PFSK-1 (cell line): ENCODE measurements around the gene HSD17B12.

Source experiments
- FOXP2 ChIP-seq: optimal IDR thresholded peaks from 2 replicates; pipeline ENCODE3; 2011; ENCODE audit warnings: borderline replicate concordance, control low read depth, inconsistent platforms; ENCODE audit not compliant: insufficient read depth; ENCODE audit errors: extremely low read length, extremely low read depth
- POLR2AphosphoS5 ChIP-seq: IDR thresholded peaks from 2 replicates; pipeline ENCODE4 v1.6.1; 2012; ENCODE audit warnings: low read depth, mild to moderate bottlenecking, control low read depth, low read length, moderate library complexity
- REST ChIP-seq, 2 experiments: IDR thresholded peaks; 2 replicates each; pipeline versions ENCODE4 v1.6.1 to v1.8.0; 2011 to 2012; ENCODE audit warnings: low read depth in 2 of 2, low read length in 2 of 2, control low read depth in 1 of 2, inconsistent platforms in 1 of 2, mild to moderate bottlenecking in 1 of 2, moderate library complexity in 1 of 2; ENCODE audit not compliant: insufficient read depth in 1 of 2
- SIN3A ChIP-seq: IDR thresholded peaks from 2 replicates; pipeline ENCODE4 v1.6.1; 2012; ENCODE audit warnings: mild to moderate bottlenecking, low read length, moderate library complexity, borderline replicate concordance; ENCODE audit not compliant: insufficient read depth
- TAF1 ChIP-seq: IDR thresholded peaks from 2 replicates; pipeline ENCODE4 v1.6.1; 2012; ENCODE audit warnings: low read length, control low read depth, borderline replicate concordance; ENCODE audit not compliant: insufficient read depth

- no peak for TF ChIP-seq TAF1
- TF ChIP-seq SIN3A, result no peak
- TF ChIP-seq POLR2AphosphoS5, result no peak
- no peak for TF ChIP-seq REST (IDR thresholded peaks at IDR 0.05; ENCODE audit: insufficient read depth in 1 of 2, low read depth in 2 of 2, low read length in 2 of 2)
- no peak for TF ChIP-seq FOXP2
Observed at GRCh38 chr11:43892851-43893250, 212.3 kb downstream of the HSD17B12 start.
